Panc1 (cell line): ENCODE data around the gene XPA. TPM values are rescaled to one million over a fixed set of nuclear protein-coding genes. Genes with fewer than 3 reads are reported as not detected.

Experiments
- ATAC-seq: fragments of 200-7000 bp; cut with Tn5 transposase; 2 replicates; pipeline ENCODE4 v1.9.1; 2020; ENCODE audit warnings: mild to moderate bottlenecking, moderate library complexity
- BruUV-seq: library from RNA; stranded (reverse); fragments of 400-500 nt; replicated peaks from 2 replicates; lab custom pipeline; 2021; lab: Mats Ljungman, UMichigan
- CTCF ChIA-PET: fragments of 300-600 bp; sonication (Branson Sonifier 250); formaldehyde crosslinking; loops from one replicate; lab custom pipeline; 2022; ENCODE audit warnings: antibody characterized with exemption; lab: Charles Lee
- POLR2A ChIA-PET: fragments of 300-600 bp; sonication (Branson Sonifier 250); formaldehyde crosslinking; loops from one replicate; lab custom pipeline; 2022; ENCODE audit warnings: antibody characterized with exemption; lab: Charles Lee
- DNase-seq: peaks from one replicate; pipeline ENCODE4 v3.0.0-alpha.2; 2010; ENCODE audit warnings: low read depth, low spot score
- H3K27ac ChIP-seq: 2 replicates; pipeline ENCODE4 v1.5.1; 2011; ENCODE audit warnings: mild to moderate bottlenecking, low read length, inconsistent platforms
- H3K27me3 ChIP-seq: fragments of 200-500 bp; sonication (Bioruptor generic); 2 replicates; pipeline ENCODE4 v1.6.0; 2014; ENCODE audit warnings: low read length, inconsistent platforms; ENCODE audit not compliant: control insufficient read depth, insufficient read depth
- H3K36me3 ChIP-seq: fragments of 200-500 bp; sonication (Bioruptor generic); 2 replicates; pipeline ENCODE4 v1.5.1; 2014; ENCODE audit warnings: inconsistent platforms, mild to moderate bottlenecking, low read length, moderate library complexity; ENCODE audit not compliant: control insufficient read depth, insufficient read depth
- H3K4me1 ChIP-seq: 2 replicates; pipeline ENCODE4 v1.5.1; 2011; ENCODE audit warnings: inconsistent platforms, mild to moderate bottlenecking, low read length, moderate library complexity; ENCODE audit not compliant: control insufficient read depth, insufficient read depth
- H3K4me3 ChIP-seq, 2 experiments: 2 replicates each; pipeline ENCODE4 v1.5.1; 2011 to 2012; ENCODE audit warnings: low read depth in 2 of 2, low read length in 2 of 2, mild to moderate bottlenecking in 2 of 2, inconsistent platforms in 1 of 2, moderate library complexity in 1 of 2
- H3K9me3 ChIP-seq: fragments of 200-500 bp; sonication (Bioruptor generic); 2 replicates; pipeline ENCODE4 v1.5.1; 2014; ENCODE audit warnings: low read depth, mild to moderate bottlenecking, inconsistent platforms, low read length, moderate library complexity; ENCODE audit not compliant: control insufficient read depth, insufficient read depth
- POLR2AphosphoS5 ChIP-seq: IDR thresholded peaks from 2 replicates; pipeline ENCODE4 v1.6.1; 2012; ENCODE audit warnings: mild to moderate bottlenecking, low read depth, low read length, moderate library complexity
- SIN3A ChIP-seq: IDR thresholded peaks from 2 replicates; pipeline ENCODE4 v1.6.1; 2012; ENCODE audit warnings: low read depth, mild to moderate bottlenecking, low read length, moderate library complexity, borderline replicate concordance; ENCODE audit not compliant: insufficient read depth
- TCF7L2 ChIP-seq: IDR thresholded peaks from 2 replicates; pipeline ENCODE4 v1.6.1; 2011; ENCODE audit warnings: mild to moderate bottlenecking, low read depth, low read length, inconsistent platforms
- in situ Hi-C: cut with HindIII; loops from 2 replicates; pipeline ENCODE4 v1.10.0; 2016; ENCODE audit warnings: low sequenced_read_pairs, low pct_unique_long_range_greater_than_20kb
- intact Hi-C: fragments of 100-400 bp; cut with micrococcal nuclease; formaldehyde crosslinking; loops from one replicate; pipeline ENCODE4 v1.10.0; 2022; ENCODE audit not compliant: unreplicated experiment
- total RNA-seq: library from RNA; stranded (reverse); gene quantifications from one replicate; pipeline ENCODE4 v1.2.1, GENCODE V29; 2021; ENCODE audit not compliant: unreplicated experiment
- TF ChIP-seq, protein P1 (sequence below): fragments of 450-650 bp; IDR thresholded peaks from 2 replicates; pipeline ENCODE4 v1.5.1; 2017; ENCODE audit warnings: mild to moderate bottlenecking
- TF ChIP-seq, protein P2 (sequence below), 2 experiments: IDR thresholded peaks; 2 replicates each; pipeline ENCODE4 v1.6.1; 2011 to 2012; ENCODE audit warnings: low read depth in 2 of 2, control low read depth in 1 of 2, low read length in 1 of 2, mild to moderate bottlenecking in 1 of 2, moderate library complexity in 1 of 2; ENCODE audit not compliant: insufficient read depth in 1 of 2

The XPA gene
- total RNA-seq, 1 experiment from 2014 or later = 7.1 TPM

DNA sequence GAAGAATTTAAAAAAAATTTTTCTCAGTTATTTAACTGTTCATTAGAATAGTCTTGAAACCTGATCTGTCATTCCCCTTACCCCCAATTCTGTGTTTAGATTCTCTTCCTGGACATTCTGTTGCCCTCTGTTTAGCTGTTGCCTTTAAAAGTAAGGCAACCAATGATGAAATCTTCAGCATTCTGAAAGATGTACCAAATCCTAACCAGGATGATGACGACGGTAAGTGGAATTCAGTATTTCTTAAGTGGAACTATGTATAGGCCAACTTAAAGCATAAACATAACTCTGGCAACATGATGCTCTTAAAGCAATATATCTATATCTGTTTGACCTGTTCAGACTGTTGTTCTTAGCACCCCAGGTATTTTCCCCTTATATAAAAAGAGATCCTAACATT is 36.3 kb downstream of the XPA start:
- CTCF ChIA-PET = no interaction called here
- ATAC-seq (no peak), DNase-seq (no peak)
- no peak overlapping the region for H3K27ac ChIP-seq
- BruUV-seq = no TSS peak
- no peak overlapping the region for H3K4me3 ChIP-seq
- no peaks in the 10 kb centered on the region for H3K4me1 ChIP-seq
- in situ Hi-C loops = no loop called here
- no peaks in the 10 kb centered on the region for H3K27me3 ChIP-seq
- peaks cover 28% of the 10 kb centered on the region for H3K36me3 ChIP-seq
- TF ChIP-seq, protein P1, sequence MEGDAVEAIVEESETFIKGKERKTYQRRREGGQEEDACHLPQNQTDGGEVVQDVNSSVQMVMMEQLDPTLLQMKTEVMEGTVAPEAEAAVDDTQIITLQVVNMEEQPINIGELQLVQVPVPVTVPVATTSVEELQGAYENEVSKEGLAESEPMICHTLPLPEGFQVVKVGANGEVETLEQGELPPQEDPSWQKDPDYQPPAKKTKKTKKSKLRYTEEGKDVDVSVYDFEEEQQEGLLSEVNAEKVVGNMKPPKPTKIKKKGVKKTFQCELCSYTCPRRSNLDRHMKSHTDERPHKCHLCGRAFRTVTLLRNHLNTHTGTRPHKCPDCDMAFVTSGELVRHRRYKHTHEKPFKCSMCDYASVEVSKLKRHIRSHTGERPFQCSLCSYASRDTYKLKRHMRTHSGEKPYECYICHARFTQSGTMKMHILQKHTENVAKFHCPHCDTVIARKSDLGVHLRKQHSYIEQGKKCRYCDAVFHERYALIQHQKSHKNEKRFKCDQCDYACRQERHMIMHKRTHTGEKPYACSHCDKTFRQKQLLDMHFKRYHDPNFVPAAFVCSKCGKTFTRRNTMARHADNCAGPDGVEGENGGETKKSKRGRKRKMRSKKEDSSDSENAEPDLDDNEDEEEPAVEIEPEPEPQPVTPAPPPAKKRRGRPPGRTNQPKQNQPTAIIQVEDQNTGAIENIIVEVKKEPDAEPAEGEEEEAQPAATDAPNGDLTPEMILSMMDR = no peak
- TF ChIP-seq POLR2AphosphoS5 (no peak), SIN3A (no peak)
- intact Hi-C loops = no loop called here
- no peaks in the 10 kb centered on the region for H3K9me3 ChIP-seq
- POLR2A ChIA-PET = interaction anchor here (0.6 kb wide), 1 partner anchor 175 kb away, joined by 8 read pairs; no protein-coding TSS in a partner anchor

DNA sequence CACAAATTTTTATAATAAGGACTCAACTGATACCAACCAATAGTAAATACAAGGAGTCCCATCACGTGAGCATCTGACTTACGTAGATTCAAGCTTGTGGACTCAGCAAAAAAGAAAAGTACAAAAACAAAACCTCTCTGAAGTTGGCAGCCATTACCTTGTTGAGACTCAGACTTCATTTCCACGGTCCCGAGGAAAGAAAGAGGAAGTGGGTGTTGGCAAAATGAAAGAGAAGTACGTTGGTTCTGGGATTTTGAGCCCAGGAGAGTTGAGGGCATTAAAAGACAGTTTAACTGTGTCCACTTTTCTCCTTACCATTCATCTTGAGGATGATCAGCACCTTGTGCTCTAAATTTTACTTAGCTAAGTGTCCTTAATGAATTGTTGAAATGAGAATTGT is 36.8 kb downstream of the XPA start:
- intact Hi-C loops (no loop called here), in situ Hi-C loops (no loop called here)
- ATAC-seq (no peak), DNase-seq (no peak)
- ChIA-PET POLR2A (no interaction called here), CTCF (no interaction called here)
- no peaks in the 10 kb centered on the region for H3K9me3 ChIP-seq
- no peak overlapping the region for H3K27ac ChIP-seq
- H3K4me3 ChIP-seq = no peak overlapping the region
- H3K4me1 ChIP-seq = no peaks in the 10 kb centered on the region
- peaks cover 30% of the 10 kb centered on the region for H3K36me3 ChIP-seq
- H3K27me3 ChIP-seq = no peaks in the 10 kb centered on the region
- no TSS peak for BruUV-seq
- TF ChIP-seq TCF7L2 (no peak), POLR2AphosphoS5 (no peak), SIN3A (no peak)
- TF ChIP-seq, protein P1 = no peak
- TF ChIP-seq, protein P2, sequence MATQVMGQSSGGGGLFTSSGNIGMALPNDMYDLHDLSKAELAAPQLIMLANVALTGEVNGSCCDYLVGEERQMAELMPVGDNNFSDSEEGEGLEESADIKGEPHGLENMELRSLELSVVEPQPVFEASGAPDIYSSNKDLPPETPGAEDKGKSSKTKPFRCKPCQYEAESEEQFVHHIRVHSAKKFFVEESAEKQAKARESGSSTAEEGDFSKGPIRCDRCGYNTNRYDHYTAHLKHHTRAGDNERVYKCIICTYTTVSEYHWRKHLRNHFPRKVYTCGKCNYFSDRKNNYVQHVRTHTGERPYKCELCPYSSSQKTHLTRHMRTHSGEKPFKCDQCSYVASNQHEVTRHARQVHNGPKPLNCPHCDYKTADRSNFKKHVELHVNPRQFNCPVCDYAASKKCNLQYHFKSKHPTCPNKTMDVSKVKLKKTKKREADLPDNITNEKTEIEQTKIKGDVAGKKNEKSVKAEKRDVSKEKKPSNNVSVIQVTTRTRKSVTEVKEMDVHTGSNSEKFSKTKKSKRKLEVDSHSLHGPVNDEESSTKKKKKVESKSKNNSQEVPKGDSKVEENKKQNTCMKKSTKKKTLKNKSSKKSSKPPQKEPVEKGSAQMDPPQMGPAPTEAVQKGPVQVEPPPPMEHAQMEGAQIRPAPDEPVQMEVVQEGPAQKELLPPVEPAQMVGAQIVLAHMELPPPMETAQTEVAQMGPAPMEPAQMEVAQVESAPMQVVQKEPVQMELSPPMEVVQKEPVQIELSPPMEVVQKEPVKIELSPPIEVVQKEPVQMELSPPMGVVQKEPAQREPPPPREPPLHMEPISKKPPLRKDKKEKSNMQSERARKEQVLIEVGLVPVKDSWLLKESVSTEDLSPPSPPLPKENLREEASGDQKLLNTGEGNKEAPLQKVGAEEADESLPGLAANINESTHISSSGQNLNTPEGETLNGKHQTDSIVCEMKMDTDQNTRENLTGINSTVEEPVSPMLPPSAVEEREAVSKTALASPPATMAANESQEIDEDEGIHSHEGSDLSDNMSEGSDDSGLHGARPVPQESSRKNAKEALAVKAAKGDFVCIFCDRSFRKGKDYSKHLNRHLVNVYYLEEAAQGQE (IDR thresholded peaks at IDR 0.05; ENCODE audit: insufficient read depth in 1 of 2, low read depth in 2 of 2, low read length in 1 of 2) = no peak
